IMR-90 (cell line): ENCODE measurements around the gene SH3RF3. TPM values are rescaled to one million over a fixed set of nuclear protein-coding genes. Genes with fewer than 3 reads are reported as not detected.

ENCODE experiments used
- ATAC-seq: fragments of 200-7000 bp; cut with Tn5 transposase; 2 replicates; pipeline ENCODE4 v1.9.1; 2020; ENCODE audit warnings: low read depth, mild to moderate bottlenecking, moderate library complexity
- BruUV-seq: library from RNA; stranded (reverse); fragments of 400-500 nt; replicated peaks from 2 replicates; lab custom pipeline; 2021; lab: Mats Ljungman, UMichigan
- CTCF ChIA-PET: fragments of 300-600 bp; formaldehyde crosslinking; extraction: SDS; loops from one replicate; lab custom pipeline; 2021; ENCODE audit warnings: antibody characterized with exemption; lab: Yijun Ruan, JAX
- POLR2A ChIA-PET: fragments of 300-600 bp; sonication (Branson Sonifier 250); formaldehyde crosslinking; loops from one replicate; lab custom pipeline; 2022; ENCODE audit warnings: antibody characterized with exemption; ENCODE audit not compliant: unreplicated experiment; lab: Charles Lee
- DNase-seq: peaks from one replicate; pipeline ENCODE4 v3.0.0; 2013
- H2AFZ ChIP-seq: replicated peaks from 2 replicates; pipeline ENCODE3; 2013; ENCODE audit warnings: low read length, mild to moderate bottlenecking; ENCODE audit not compliant: poor library complexity
- H2AK5ac ChIP-seq: 2 replicates; pipeline ENCODE4 v1.6.1; 2013; ENCODE audit warnings: low read depth, low read length, inconsistent platforms
- H2AK9ac ChIP-seq: replicated peaks from 2 replicates; pipeline ENCODE3; 2013; ENCODE audit warnings: mild to moderate bottlenecking, low read depth, low read length, moderate library complexity; ENCODE audit not compliant: poor library complexity
- H2BK120ac ChIP-seq: 2 replicates; pipeline ENCODE4 v1.6.1; 2013; ENCODE audit warnings: low read depth, low read length, inconsistent platforms
- H2BK15ac ChIP-seq: 3 replicates; pipeline ENCODE4 v1.6.1; 2013; ENCODE audit warnings: low read depth, low read length, inconsistent platforms
- H2BK20ac ChIP-seq: 2 replicates; pipeline ENCODE4 v1.6.1; 2013; ENCODE audit warnings: low read depth, mild to moderate bottlenecking, inconsistent platforms, low read length, moderate library complexity
- H2BK5ac ChIP-seq: 2 replicates; pipeline ENCODE4 v1.6.1; 2013; ENCODE audit warnings: mild to moderate bottlenecking, low read depth, low read length, inconsistent platforms; ENCODE audit not compliant: poor library complexity, severe bottlenecking
- H3K14ac ChIP-seq: replicated peaks from 2 replicates; pipeline ENCODE4 v1.6.1; 2013; ENCODE audit warnings: low read depth, low read length, inconsistent platforms
- H3K18ac ChIP-seq: 2 replicates; pipeline ENCODE4 v1.6.1; 2013; ENCODE audit warnings: low read depth, low read length, control low read depth
- H3K23ac ChIP-seq: 2 replicates; pipeline ENCODE4 v1.6.1; 2013; ENCODE audit warnings: low read depth, low read length, inconsistent platforms
- H3K27ac ChIP-seq: 2 replicates; pipeline ENCODE4 v1.5.1; 2013; ENCODE audit warnings: mild to moderate bottlenecking, control low read depth, low read length; ENCODE audit not compliant: insufficient read depth
- H3K27me3 ChIP-seq: 2 replicates; pipeline ENCODE4 v1.6.1; 2013; ENCODE audit warnings: low read length; ENCODE audit not compliant: control insufficient read depth, insufficient read depth
- H3K36me3 ChIP-seq: 2 replicates; pipeline ENCODE4 v1.6.1; 2013; ENCODE audit warnings: low read length, mixed read lengths; ENCODE audit not compliant: control insufficient read depth, insufficient read depth
- H3K4ac ChIP-seq: 2 replicates; pipeline ENCODE4 v1.6.1; 2013; ENCODE audit warnings: low read depth, low read length, inconsistent platforms
- H3K4me1 ChIP-seq: 2 replicates; pipeline ENCODE4 v1.6.1; 2013; ENCODE audit warnings: low read length, mixed read lengths; ENCODE audit not compliant: control insufficient read depth, insufficient read depth
- H3K4me2 ChIP-seq: 2 replicates; pipeline ENCODE4 v1.6.1; 2013; ENCODE audit warnings: low read depth, mild to moderate bottlenecking, control low read depth, low read length, moderate library complexity
- H3K4me3 ChIP-seq: 2 replicates; pipeline ENCODE4 v1.5.1; 2013; ENCODE audit warnings: low read depth, mild to moderate bottlenecking, control low read depth, low read length, moderate library complexity; ENCODE audit not compliant: insufficient read depth
- H3K56ac ChIP-seq: 2 replicates; pipeline ENCODE4 v1.6.1; 2013; ENCODE audit warnings: low read length, inconsistent platforms; ENCODE audit not compliant: insufficient read depth; ENCODE audit errors: extremely low read depth
- H3K79me1 ChIP-seq, 2 experiments: 2 replicates each; pipeline ENCODE4 v1.6.1; 2013; ENCODE audit warnings: low read length in 2 of 2, inconsistent platforms in 1 of 2, low read depth in 1 of 2
- H3K9ac ChIP-seq: 2 replicates; pipeline ENCODE4 v1.6.1; 2013; ENCODE audit warnings: low read depth, low read length, control low read depth
- H3K9me1 ChIP-seq: 2 replicates; pipeline ENCODE4 v1.6.1; 2013; ENCODE audit warnings: low read length, inconsistent platforms; ENCODE audit not compliant: insufficient read depth
- H3K9me3 ChIP-seq: 2 replicates; pipeline ENCODE4 v1.6.1; 2013; ENCODE audit warnings: low read length; ENCODE audit not compliant: control insufficient read depth, insufficient read depth
- H4K20me1 ChIP-seq: 2 replicates; pipeline ENCODE4 v1.6.1; 2013; ENCODE audit warnings: low read length, inconsistent platforms; ENCODE audit not compliant: insufficient read depth
- H4K5ac ChIP-seq: 2 replicates; pipeline ENCODE4 v1.6.1; 2013; ENCODE audit warnings: mild to moderate bottlenecking, low read depth, low read length, control low read depth
- H4K8ac ChIP-seq, 2 experiments: 2 replicates each; pipeline ENCODE4 v1.6.1; 2013; ENCODE audit warnings: low read depth in 2 of 2, low read length in 2 of 2, control low read depth in 1 of 2, inconsistent platforms in 1 of 2
- H4K91ac ChIP-seq: 2 replicates; pipeline ENCODE4 v1.6.1; 2013; ENCODE audit warnings: low read depth, low read length, inconsistent platforms; ENCODE audit not compliant: insufficient read depth
- CEBPB ChIP-seq: IDR thresholded peaks from 2 replicates; pipeline ENCODE4 v1.6.1; 2012; ENCODE audit warnings: low read depth, low read length, improper control_type of control experiment
- CHD1 ChIP-seq: IDR thresholded peaks from 2 replicates; pipeline ENCODE4 v1.6.1; 2012; ENCODE audit warnings: low read depth, low read length, improper control_type of control experiment
- POLR2A ChIP-seq: IDR thresholded peaks from 2 replicates; pipeline ENCODE4 v1.6.1; 2012; ENCODE audit warnings: mild to moderate bottlenecking, low read depth, low read length
- WGBS, 2 experiments: methylation state at CpG; one replicate each; pipeline versions ENCODE4 v1.1.5 to v1.1.7; 2013; ENCODE audit warnings: missing lambda C conversion rate in 2 of 2; ENCODE audit not compliant: insufficient read length in 1 of 2; ENCODE audit errors: extremely low coverage in 2 of 2; 5-methylcytosine and 5-hydroxymethylcytosine counted together
- dilution Hi-C: fragments of 300-500 bp; cut with HindIII; formaldehyde crosslinking; loops from one replicate; pipeline ENCODE4 v1.14.3; 2018; ENCODE audit warnings: low sequenced_read_pairs; ENCODE audit not compliant: unreplicated experiment
- in situ Hi-C: fragments of 300-500 bp; cut with MboI; formaldehyde crosslinking; loops from 3 replicates; pipeline ENCODE4 v1.14.3; 2019; ENCODE audit warnings: low sequenced_read_pairs, inconsistent platforms, mixed read lengths
- intact Hi-C: fragments of 100-400 bp; cut with micrococcal nuclease; formaldehyde crosslinking; loops from 2 replicates; pipeline ENCODE4 v1.10.0; 2022
- polyA plus RNA-seq, 3 experiments: library from polyadenylated mRNA; depleted of rRNA; stranded (reverse); fragments of >200 nt; gene quantifications; 2 replicates each; pipeline ENCODE4 v1.2.3, GENCODE V29; 2012; ENCODE audit warnings: low replicate concordance in 1 of 3
- total RNA-seq: library from RNA; depleted of rRNA; stranded (reverse); fragments of >200 nt; gene quantifications from 2 replicates; pipeline ENCODE4 v1.2.3, GENCODE V29; 2012

The SH3RF3 gene
- total and polyA plus RNA-seq, 2 of the 4 experiments (the other 2 are of a cell fraction) = 3.4 to 5.3 TPM

GRCh38 chr2:109330056-109330455, 201.1 kb downstream of the SH3RF3 start:
- H2BK120ac ChIP-seq = peak overlapping the region; percentile 35; the same call in 1 of the 2 replicates
- intact Hi-C loops (loop anchor here (5.0 kb wide), 1 partner anchor 117 kb away; no protein-coding TSS in a partner anchor), in situ Hi-C loops (loop anchor here (25.0 kb wide), 1 partner anchor 193 kb away; the partner anchor contains the start of gene SH3RF3), dilution Hi-C loops (no loop called here)
- H3K4me3 ChIP-seq = no peak overlapping the region
- H3K4me2 ChIP-seq = no peak overlapping the region; the same call in 1 of the 2 replicates
- peak overlapping the region; percentile 26; the same call in 1 of the 2 replicates for H4K91ac ChIP-seq
- no peak overlapping the region for H2AFZ ChIP-seq
- TF ChIP-seq CHD1 = no peak
- peak; percentile 95 for TF ChIP-seq CEBPB
- TF ChIP-seq POLR2A = no peak
- no peaks in the 10 kb centered on the region for H3K36me3 ChIP-seq
- ATAC-seq = peak; percentile 21; the same call in 1 of the 2 replicates
- DNase-seq = peak; percentile 55
- no peaks in the 10 kb centered on the region for H3K27me3 ChIP-seq
- H2BK15ac ChIP-seq = peak overlapping the region; percentile 55; the same call in 2 of the 3 replicates
- WGBS, 2 experiments = no CpG with 5 or more reads among the region's 4 CpGs
- no peak overlapping the region for H3K9ac ChIP-seq
- H3K79me1 ChIP-seq = peaks cover 57 to 91% of the 10 kb centered on the region in 2 experiments
- peak overlapping the region; percentile 83 for H2AK5ac ChIP-seq
- H3K9me1 ChIP-seq = peaks cover 36% of the 10 kb centered on the region
- H4K20me1 ChIP-seq = peaks cover 3% of the 10 kb centered on the region; the same call in 1 of the 2 replicates
- CTCF ChIA-PET = no interaction called here
- peak overlapping the region; percentile 66 for H2BK5ac ChIP-seq
- H3K4ac ChIP-seq = peak overlapping the region; percentile 83; the same call in 1 of the 2 replicates
- H3K4me1 ChIP-seq = peaks cover 36% of the 10 kb centered on the region
- peak overlapping the region in 1 of 2 experiments; percentile 70; a peak in 2 of 4 replicates for H4K8ac ChIP-seq
- no peak overlapping the region for H4K5ac ChIP-seq
- peaks cover 4% of the 10 kb centered on the region; the same call in 1 of the 2 replicates for H3K9me3 ChIP-seq
- BruUV-seq = no TSS peak
- POLR2A ChIA-PET = no interaction called here
- H3K23ac ChIP-seq = no peak overlapping the region; the same call in 1 of the 2 replicates
- H2AK9ac ChIP-seq = peak overlapping the region; percentile 75
- H3K18ac ChIP-seq = no peak overlapping the region
- H2BK20ac ChIP-seq = peak overlapping the region; percentile 65; the same call in 1 of the 2 replicates
- peak overlapping the region; percentile 38; the same call in 1 of the 2 replicates for H3K27ac ChIP-seq
- no peak overlapping the region for H3K14ac ChIP-seq
- H3K56ac ChIP-seq = no peak overlapping the region
